ENCODE results near the gene ANXA6. TPM values are rescaled to one million over a fixed set of nuclear protein-coding genes. Genes with fewer than 3 reads are reported as not detected.

The ANXA6 gene
- total and polyA plus RNA-seq, 9 of the 15 experiments (the other 6 are each of a cell fraction or from before 2014, with no cell fraction given) = 0.70 to 13.2 (median 8.3) TPM

DNA sequence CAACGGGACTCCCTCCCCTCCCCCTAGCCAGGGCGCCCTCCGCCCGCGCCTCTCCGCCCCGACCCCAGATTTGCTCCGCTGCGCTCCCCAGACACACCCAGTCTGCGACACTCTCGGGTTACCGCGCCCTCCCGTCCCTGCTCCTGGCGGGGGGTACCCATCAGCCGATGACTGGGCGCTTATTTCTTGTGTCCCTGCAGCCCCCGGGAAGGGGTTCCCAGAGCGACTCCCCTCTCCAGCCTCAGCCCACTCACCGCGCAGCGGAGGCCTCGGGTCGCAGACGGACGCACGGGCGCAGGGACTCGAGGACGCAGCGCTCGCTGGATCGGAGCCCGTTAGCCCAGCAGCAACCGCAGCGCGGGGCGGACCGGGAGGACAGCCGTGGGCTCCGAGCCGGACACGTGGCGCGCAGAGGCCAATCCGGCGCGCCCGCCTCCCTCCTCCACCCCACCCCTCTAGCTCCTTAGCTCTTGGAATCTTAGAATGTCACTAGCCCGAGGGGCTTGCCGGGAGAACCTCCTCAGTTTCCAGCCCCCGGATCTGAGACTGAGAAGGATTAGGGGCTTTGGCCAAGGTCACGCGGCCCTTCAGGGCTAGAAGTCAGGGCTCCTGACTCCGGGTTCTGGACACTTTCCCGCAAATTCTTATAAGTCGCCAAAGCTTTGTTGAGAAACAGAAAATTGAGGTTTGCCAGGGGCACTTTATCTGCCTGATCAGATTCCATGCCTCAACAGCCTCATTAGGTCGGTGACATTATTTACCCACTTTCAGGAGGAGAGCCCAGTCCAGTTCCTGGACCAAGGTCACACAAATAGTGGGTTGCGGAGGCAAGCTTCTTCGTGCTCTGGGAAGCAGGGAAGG is at the start of gene ANXA6 (continued):
- TF ChIP-seq CCAR2 (IDR thresholded peaks at IDR 0.05; ENCODE audit: low read depth, low read length) (no peak), BMI1 (IDR thresholded peaks at IDR 0.05; ENCODE audit: low read length) (no peak), ASH1L (IDR thresholded peaks at IDR 0.05; ENCODE audit: borderline replicate concordance, low read depth, partially characterized antibody) (no peak), HDAC2 (IDR thresholded peaks at IDR 0.05) (0 out of 2 replicates have a peak, but pooled peaks have one; percentile 21), KDM5B (IDR thresholded peaks at IDR 0.05; ENCODE audit: insufficient replicate concordance, low read depth, low read length) (peak; percentile 60), TRIM24 (IDR thresholded peaks at IDR 0.05) (no peak), RAD51 (IDR thresholded peaks at IDR 0.05; ENCODE audit: borderline replicate concordance, low read depth) (peak; percentile 92), SRSF9 (IDR thresholded peaks at IDR 0.05; ENCODE audit: borderline replicate concordance, low read depth, low read length) (no peak), ADNP (tag; IDR thresholded peaks at IDR 0.05) (no peak), CREB3L1 (IDR thresholded peaks at IDR 0.05; ENCODE audit: borderline replicate concordance, low read depth) (peak; percentile 72; the same call in 1 of the 2 replicates), RNF2 (IDR thresholded peaks at IDR 0.05) (peak; percentile 54; the same call in 1 of the 2 replicates), ZNF780A (CRISPR knock-in tag; IDR thresholded peaks at IDR 0.05) (no peak), ZNF3 (CRISPR knock-in tag; IDR thresholded peaks at IDR 0.05) (no peak), ZNF316 (IDR thresholded peaks at IDR 0.05) (peak; percentile 29; the same call in 1 of the 2 replicates), ZNF431 (CRISPR knock-in tag; IDR thresholded peaks at IDR 0.05) (peak; percentile 69; the same call in 1 of the 2 replicates), NR4A1 (CRISPR knock-in tag; IDR thresholded peaks at IDR 0.05) (peak; percentile 37; the same call in 1 of the 2 replicates), NR4A1 (tag; IDR thresholded peaks at IDR 0.05) (no peak)
- TF ChIP-seq, protein P1, sequence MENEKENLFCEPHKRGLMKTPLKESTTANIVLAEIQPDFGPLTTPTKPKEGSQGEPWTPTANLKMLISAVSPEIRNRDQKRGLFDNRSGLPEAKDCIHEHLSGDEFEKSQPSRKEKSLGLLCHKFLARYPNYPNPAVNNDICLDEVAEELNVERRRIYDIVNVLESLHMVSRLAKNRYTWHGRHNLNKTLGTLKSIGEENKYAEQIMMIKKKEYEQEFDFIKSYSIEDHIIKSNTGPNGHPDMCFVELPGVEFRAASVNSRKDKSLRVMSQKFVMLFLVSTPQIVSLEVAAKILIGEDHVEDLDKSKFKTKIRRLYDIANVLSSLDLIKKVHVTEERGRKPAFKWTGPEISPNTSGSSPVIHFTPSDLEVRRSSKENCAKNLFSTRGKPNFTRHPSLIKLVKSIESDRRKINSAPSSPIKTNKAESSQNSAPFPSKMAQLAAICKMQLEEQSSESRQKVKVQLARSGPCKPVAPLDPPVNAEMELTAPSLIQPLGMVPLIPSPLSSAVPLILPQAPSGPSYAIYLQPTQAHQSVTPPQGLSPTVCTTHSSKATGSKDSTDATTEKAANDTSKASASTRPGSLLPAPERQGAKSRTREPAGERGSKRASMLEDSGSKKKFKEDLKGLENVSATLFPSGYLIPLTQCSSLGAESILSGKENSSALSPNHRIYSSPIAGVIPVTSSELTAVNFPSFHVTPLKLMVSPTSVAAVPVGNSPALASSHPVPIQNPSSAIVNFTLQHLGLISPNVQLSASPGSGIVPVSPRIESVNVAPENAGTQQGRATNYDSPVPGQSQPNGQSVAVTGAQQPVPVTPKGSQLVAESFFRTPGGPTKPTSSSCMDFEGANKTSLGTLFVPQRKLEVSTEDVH (IDR thresholded peaks at IDR 0.05; ENCODE audit: low read depth, partially characterized antibody) = no peak
